ENCODE results near the gene PHOX2A.

The PHOX2A gene

DNA sequence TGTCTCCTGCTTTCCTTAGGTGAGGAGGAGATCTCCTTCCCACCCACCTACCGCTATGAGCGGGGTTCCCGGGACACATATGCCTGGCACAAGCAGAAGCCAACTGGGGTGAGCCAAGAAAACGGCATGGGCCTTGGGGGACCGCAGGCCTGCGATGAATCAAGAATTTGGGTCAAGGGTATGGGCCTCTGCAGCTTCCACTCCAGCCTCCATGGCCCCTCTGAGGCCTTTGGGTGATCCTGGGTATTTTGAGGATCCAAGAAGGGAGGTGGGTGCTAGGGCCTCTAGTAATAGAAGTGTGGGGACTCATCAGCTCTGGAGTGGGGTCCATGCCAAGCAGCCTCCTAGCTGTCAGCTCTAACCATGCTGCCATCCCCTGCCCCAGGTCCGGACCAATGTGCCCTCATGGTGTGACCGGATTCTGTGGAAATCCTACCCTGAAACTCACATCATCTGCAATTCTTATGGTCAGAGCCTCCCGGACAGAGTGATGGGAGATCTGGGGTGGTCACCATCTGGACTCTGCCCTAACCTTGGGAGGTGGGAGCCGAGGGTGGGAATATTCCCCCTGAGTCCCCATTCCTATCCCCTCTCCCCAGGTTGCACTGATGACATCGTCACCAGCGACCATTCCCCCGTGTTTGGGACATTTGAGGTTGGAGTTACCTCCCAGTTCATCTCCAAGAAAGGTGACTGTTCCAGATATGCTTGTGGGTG is 10.8 kb downstream of the PHOX2A start:
- no peak for DNase-seq

DNA sequence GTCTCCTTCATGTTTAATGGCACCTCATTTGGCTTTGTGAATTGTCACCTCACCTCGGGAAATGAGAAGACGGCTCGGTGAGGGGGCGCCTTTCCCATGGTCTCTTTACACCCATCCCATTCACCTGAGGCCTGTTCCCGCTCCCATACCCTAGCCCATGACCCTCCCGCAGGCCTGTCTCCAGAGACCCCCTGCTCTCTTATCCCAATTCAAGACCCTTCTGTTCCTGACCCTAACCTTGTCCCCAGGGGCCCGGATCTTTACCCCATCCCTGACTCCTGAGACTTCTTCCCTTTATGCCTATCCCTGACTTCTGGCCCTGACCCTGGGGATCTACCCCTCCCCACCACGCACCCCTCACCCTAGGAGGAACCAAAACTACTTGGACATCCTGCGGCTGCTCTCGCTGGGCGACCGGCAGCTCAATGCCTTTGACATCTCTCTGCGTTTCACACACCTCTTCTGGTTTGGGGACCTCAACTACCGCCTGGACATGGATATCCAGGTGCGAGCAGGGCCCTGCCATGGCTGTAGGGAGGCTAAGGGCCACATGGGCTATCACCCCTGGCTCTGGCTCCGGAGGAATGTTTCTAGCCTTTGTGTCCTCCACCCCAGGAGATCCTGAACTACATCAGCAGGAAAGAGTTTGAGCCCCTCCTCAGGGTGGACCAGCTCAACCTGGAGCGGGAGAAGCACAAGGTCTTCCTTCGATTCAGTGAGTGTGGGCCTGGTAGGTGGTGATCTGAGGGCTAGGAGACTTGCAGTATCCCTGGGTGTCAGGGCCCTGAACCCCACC is 11.5 kb downstream of the PHOX2A start:
- DNase-seq = no peak

DNA sequence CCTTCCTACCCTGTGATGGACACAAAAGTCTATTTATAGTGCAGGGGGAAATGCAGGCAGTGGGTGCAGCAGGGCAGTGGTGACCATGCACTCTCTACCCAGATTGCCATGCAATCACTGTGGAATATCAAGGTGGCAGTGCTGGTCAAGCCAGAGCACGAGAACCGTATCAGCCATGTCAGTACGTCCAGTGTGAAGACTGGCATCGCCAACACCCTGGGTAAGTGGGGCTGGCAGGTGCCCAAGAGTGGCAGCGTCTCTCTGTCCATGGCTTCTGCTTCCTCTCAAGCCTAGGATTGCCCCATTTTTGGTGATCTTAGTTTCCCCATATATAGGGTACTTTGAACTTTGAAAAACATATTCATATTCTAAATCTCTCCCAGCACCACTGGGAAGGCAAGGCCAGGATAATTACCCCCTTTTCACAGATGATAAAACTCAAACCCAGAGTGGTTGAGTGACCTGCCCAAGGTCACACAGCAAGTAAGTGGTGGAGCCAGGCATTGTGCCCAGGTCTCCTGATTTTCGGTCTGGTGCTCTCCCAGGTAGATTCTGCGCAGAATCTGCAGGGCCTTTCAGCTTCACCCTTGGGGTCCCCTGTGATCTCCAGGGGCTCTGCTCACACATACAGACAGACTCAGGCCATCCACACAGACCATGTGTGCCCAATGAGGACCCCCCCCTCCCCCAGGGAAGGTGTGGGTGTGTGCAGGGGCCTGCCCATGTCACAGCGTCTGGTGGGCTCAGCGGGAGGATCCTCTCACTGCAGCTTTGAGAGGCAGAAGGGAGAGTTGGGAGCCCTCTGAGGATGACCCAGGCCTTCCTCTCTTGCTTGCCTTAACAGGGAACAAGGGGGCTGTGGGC is 12.3 kb downstream of the PHOX2A start:
- no peak for DNase-seq

DNA sequence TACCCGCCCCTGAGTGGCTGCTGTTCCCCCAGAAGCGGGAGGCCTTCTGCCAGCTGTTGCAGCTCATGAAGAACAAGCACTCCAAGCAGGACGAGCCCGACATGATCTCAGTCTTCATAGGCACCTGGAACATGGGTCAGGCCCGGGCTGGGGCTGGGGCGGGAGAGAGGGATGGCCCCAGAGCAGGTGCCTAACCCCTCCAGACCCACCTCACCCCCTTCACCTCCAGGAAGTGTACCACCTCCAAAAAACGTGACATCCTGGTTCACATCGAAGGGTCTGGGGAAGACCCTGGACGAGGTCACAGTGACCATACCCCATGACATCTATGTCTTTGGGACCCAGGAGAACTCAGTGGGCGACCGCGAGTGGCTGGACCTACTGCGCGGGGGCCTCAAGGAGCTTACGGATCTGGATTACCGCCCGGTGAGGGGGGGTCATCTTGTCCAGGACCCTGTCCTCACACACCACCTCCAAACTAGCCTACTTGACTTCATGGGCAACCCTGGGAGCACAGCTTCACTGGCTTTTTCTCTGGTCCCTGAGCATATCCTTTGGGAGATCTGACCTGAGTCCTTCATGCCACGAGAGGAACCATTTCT is 13.1 kb downstream of the PHOX2A start:
- no peak for DNase-seq

DNA sequence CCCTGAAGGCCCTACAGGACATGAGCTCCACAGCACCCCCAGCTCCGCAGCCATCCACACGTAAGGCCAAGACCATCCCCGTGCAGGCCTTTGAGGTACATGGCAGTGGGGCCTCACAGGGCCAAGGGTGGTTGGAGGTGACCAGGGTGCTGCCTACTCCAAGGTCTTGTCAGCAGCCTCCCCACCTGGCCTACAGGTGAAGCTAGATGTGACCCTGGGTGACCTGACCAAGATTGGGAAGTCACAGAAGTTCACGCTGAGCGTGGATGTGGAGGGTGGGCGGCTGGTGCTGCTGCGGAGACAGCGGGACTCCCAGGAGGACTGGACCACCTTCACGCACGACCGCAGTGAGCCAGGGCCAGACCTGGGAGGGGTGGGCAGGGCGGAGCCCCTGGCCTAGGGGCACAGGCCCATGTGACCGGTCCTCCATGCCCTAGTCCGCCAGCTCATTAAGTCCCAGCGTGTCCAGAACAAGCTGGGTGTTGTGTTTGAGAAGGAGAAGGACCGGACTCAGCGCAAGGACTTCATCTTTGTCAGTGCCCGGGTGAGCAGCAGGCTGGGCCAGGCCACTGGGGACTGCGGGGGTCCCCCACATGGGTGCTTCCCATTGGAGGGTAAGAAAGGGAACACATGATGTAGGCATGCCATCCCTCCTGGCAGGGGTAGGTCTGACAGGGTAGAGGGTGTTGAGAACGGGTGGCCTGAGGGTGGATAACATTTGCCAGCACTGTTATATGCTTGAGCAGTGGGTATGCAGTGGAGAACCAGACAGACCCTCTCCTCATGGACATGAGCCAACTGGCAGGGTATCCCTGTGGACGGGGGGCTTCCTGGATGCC is 13.8 kb downstream of the PHOX2A start:
- DNase-seq = no peak

DNA sequence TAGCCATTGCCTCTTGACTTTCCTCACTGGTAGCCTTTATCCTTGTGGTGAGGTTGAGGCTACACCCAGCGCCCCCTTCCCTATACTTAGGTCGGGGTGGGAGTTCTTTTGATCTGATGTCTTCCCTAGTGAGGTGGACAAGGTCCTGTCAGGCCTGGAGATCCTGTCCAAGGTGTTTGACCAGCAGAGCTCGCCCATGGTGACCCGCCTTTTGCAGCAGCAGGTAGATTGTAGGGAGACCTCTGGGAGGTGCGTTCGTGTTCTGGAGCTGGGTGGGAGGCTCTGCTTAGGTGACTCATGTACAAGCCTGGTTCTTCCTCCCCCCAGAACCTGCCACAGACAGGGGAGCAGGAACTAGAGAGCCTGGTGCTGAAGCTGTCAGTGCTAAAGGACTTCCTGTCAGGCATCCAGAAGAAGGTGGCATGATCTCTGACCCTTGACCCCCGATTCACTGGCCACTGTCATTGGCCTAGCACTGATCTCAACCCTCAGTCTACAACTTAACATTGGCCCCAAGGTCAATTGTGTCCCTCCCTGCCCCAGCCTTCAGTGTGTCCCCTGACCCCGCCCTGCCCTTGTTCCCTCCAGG is 14.5 kb downstream of the PHOX2A start:
- no peak for DNase-seq

DNA sequence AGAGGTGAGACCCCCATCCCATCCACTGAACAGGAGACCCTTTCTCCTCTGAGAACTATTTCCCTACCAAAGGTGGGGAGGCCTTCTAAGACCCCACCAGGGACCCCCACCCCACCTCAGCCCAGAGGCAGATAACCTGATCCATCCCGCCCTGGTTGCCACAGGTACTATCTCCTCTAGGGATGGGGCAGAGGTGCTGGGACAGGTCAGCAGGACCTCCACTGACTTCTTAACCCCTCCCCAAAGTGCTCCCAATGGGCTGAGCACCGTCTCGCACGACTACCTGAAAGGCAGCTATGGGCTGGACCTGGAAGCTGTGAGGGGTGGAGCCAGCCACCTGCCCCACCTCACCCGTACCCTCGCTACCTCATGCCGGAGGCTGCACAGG is 15.1 kb downstream of the PHOX2A start:
- no peak for DNase-seq

DNA sequence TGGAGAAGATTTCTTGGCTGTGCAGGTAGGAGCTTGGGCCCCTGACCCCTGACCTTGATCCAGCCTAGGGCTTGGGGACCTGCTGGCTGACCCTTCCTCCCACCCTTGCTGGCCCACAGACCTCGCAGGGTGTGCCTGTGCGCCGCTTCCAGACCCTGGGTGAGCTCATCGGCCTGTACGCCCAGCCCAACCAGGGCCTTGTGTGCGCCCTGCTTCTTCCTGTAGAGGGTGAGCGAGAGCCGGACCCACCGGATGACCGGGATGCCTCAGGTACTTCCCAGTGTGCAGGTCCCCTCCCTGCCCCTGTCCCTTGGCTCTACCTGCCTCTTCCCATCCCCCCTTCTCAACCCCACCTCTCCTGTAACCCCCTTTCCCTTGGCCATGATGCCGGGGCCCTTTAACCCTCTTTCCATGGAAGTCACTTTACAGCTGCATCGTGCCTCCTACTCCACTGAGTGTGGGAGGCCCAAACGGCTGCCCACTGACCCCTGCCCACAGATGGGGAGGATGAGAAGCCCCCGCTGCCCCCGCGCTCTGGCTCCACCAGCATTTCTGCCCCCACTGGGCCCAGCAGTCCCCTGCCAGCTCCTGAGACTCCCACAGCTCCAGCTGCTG is 15.6 kb downstream of the PHOX2A start:
- no peak for DNase-seq

DNA sequence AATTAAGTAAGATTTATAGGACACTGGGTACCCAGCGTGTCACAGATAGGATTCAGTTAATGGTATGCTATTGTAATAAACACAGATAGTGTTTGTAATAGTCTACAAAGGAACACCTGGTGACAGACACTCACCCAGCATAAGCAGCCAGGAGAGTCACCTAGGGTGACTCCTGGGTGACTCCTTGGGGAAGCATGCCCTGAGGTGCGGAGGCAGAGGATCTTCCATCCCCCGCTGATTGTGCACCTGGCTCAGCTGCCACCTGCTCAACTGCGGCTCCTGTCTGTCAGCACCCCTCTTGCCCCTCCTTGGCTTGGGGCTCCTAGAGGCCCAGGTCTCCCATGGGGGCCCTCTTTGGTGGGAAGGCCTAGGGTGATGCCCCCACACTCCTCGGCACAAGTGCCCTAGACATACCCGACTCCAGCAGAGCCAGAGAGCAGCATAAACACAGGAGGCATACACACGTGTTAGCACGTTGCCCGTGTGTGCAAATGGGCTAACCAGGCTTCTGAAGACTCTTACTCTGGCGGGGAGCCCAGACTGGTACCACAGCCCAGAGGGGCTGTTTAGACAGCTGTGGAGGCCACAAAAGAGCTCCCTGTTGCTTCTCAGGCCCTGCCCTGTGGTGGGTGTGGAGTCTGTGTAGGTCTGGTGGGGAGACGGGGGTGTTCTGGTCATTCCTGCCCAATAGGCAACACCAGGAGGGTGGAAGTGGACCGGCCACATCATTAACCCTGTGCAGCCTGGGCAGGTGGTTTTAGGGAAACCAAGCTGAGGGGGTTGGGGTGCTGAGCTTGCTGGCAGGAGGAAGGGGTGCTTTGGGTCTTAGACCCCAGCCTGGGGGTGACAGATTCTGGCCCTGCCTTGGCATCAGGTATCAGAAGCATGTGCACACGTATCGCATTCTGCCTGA is 16.4 kb downstream of the PHOX2A start:
- DNase-seq = no peak

DNA sequence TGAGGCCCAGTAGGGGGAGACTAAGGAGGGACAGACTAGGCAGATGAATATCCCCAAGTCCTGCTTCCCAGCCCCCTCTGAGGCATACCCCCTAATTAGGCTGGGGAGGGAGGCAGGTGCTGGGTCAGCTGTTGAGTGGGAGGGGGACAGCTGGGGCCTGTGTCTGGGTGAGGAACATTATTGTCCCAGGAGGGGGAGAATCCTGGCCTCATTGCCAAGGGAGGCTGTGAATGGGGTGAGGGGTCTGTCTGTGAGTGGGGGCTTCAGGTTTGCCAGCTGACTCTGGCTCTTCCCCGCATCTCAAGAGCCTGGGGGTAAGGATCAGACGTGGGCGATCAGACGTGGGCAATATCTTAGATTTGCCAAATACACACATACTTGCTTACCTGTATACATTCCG is 17.3 kb downstream of the PHOX2A start:
- DNase-seq = no peak

DNA sequence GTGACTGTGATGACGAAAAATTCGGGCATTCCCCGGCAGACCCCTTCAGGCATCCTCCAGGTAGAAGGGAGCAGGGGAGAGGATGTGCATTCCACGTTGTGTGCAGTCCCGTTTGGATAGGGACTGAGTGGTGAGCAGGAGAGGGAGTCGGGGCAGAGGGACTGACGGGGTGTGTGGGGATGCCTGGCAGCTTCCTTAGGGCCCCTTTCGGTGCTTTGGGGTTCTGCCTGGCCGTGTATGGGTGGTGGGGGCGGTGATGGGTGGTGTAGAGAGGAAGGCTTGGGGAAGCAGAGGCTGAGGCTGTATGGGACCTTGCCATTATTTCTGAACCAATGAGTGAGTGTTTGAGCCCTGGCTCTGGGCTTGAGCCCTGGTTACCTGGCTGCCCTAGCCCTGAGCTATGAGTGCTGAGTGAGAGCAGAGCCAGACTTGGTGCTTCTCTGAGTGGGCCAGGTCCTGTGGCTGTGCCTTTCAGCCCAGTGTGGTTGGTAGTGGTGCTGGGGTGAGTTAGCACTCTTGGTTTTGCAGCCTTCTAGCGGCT is 18.5 kb downstream of the PHOX2A start:
- DNase-seq = peak in 1 of 3 donors; percentile 48

DNA sequence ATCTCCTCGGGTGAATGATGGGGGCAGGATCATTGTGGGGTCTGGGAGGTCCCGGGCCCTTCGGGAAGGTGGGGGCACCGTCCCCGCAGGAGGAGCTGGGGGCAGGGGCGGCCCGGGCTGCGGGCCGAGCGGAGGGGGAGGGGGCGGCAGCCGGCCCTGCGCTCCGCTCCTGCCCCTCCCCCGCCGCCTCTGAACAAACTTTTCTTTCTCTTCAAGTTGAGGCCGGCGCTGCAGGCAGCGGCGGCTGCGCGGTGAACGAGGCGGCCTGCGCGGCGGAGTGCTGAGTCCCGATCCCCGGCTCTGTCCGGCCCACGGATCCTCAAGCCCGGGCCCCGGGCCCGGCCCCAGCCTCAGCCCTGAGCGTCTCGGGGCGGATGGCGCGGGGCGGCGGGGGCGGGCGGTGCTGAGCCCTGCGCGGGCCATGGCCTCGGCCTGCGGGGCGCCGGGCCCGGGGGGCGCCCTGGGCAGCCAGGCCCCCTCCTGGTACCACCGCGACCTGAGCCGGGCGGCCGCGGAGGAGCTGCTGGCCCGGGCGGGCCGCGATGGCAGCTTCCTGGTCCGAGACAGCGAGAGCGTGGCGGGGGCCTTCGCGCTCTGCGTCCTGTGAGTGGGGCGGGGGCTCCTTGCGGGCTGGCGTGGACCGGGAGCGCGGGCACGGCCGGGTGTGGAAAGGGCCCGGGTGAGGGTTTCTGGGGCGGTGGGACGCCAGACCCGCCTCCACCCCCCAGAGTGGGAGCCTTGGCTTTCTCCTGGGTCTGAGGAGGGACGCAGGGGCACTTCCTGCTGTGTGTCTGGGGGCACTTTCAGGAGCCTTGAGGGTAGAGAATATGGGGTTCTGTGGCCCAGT is 19.2 kb downstream of the PHOX2A start, which contains the start of gene INPPL1:
Gene INPPL1, plus strand, starts transcription at position 204 of the 847 bp plus-strand sequence. Its CDS starts 218 bp downstream, at position 422.
- DNase-seq = peak; percentile 47 to 70 (median 50)

DNA sequence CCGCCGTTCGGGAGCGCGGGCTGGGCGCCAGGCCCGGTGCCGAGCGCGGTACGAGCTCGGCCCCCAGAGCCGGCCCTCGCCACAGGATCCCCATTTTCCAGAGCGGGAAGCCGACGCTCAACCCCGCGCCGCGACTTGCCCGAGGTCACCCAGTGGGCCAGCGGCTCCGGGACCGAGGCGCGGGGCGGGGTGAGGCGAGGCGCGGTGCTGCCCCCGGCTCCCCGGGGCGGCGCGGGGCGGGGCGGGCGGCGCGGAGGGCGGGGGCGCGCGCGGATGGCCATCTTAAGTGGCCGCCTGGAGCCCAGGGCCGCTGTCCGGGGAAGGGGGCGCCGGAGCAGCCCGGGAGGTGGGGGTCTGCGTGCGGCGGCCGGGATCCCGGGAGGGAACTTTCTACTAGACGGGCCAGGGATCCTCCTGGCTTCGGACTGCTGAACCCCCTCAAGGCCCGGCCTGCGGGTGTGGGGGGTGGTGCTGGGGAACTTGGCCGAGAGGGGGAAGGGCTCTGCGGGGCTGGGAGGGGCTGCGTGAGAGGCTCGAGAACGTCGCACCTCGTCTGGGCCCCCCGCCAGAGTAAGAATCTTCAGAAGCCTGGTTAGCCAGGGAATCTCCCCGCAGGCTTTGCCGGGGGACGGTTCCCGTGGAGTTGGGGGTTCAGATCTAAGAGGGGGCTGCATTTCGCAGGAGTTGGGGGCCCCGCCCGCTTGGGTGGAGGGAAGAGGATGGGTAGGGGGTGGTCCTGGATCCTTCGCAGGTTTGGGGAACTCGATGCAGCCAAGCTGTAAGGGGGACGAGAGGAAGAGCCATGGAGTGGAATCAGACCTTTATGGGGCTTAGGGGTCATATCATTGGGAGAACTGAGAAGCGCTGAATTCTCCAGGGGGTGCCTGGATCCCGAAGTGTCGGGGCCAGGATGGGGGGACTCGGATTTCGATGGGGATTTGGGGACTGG is 20.1 kb downstream of the PHOX2A start:
- peak; percentile 70 to 92 (median 79) for DNase-seq

DNA sequence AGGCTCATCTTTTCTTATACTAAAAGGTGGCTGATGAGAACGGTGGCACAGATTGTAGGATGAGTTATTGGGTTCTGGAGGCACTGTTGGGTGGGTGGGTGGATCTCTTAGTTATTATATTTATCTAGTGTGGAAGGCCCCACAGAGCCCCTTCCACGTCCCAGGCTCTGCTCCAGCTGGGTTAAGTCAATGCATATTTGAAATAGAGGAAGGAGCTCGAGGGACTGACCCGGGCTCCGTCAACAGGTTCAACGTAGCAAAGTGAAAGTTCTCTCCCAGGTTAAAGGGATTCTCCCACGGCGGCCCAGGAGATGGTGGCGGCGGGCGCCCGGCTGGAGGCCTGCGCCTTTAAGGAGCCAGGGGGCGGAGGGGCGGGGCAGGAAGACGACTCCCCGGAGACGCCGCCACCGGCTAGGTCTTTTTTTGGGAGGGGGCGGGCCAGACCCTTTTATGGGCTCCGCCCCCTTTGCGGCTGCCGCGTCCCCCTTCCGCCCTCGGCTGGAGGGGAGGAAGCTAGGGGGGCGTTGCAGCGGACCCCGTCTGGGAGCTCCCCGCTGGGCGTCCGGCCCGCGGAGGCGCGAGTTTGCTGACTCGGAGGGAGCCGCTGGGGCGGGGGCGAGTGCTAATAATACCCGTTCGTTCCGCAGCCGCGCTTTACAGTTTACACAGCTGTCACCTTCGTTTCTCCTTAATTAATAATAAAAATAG is 20.9 kb downstream of the PHOX2A start:
- peak; percentile 89 to 96 (median 91) for DNase-seq

DNA sequence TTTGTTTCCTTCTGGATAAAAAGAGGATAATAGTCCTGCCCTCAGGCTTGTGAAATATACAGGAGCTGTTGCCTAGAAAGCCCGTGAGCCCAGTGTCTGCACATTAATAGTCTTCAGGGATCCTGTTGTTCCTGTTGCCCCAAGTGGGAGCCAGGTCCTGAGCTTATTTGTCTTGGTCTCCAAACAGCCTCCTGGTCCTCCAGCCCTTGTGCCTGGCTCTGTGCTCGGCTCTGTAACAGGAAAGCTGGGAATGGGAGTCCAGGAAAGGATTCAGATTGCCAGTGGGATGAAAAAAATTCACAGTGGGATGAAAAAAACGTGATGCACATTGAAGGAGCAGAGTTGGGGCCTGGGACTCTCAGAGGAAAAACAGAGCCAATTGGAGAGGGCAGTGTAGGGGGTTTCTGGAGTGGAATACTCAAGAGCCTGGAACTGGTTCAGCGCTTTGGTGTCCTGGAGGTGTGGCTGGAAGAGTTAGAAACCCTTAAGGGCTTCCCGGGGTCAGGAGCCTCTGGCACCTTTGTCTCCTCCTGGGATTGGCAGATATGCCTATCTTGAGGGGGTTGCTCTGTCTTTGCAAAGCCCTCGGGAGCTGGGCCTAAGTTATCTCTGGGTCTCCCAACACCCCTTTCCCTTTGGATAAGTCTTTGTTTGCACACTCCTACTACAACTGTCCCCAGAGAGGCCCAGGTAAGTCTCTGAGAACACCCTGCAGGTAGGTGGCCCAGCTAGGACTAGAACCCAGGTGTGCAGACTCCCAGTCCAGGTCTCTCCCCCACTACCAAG is 21.7 kb downstream of the PHOX2A start:
- no peak for DNase-seq
